NCI-H2029 (cell line): Measurements from ENCODE around the gene PDE4C.
A peak's percentile ranks its signal among the peaks of the same experiment; 100 is the strongest.

Experiments
- DNase-seq: peaks from one replicate; lab custom pipeline; 2025; lab: John Stamatoyannopoulos, UW

PDE4C gene

GRCh38 chr19:18198374-18198773, 27.9 kb downstream of the PDE4C start:
- no peak for DNase-seq

- DNase-seq = no peak
Observed at GRCh38 chr19:18197941-18198340, 28.3 kb downstream of the PDE4C start.

GRCh38 chr19:18197306-18197705, 28.9 kb downstream of the PDE4C start:
- no peak for DNase-seq

GRCh38 chr19:18196511-18196845, 29.8 kb downstream of the PDE4C start:
- no peak for DNase-seq

DNA sequence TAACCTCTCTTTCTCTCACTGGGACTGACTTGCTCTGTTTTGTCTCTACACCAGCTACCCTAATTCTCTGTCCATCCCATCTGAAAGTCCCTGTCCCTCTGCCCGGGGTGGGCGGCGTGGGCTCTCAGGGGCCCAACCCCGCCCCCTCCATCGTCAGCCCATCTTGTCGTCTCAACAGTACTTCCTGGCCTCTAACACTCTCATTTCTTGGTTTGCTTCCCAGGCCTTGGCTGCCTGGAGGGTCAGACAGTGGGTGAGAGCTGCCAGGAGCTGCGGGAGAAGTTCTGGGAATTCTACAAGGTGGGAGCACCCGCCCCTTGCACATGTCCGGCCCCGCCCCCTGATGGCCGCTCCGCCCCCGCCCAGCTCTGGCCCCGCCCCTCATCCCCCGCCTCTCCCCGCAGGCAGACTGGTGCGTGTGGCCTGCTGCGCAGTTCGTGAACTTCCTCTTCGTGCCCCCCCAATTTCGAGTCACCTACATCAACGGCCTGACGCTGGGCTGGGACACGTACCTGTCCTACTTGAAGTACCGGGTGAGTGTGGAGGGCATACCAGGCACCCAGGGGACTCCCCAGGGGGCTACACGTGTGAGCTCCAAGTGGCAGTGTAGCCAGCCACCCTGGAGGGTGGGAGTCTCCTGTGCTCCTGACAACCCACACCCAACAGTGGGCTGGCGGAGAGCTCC, 31.5 kb downstream of the PDE4C start:
- DNase-seq = no peak

- no peak for DNase-seq
Observed at GRCh38 chr19:18194181-18194530, 32.1 kb downstream of the PDE4C start.

- DNase-seq = no peak
Observed at GRCh38 chr19:18193388-18194180, 32.7 kb downstream of the PDE4C start.

DNA sequence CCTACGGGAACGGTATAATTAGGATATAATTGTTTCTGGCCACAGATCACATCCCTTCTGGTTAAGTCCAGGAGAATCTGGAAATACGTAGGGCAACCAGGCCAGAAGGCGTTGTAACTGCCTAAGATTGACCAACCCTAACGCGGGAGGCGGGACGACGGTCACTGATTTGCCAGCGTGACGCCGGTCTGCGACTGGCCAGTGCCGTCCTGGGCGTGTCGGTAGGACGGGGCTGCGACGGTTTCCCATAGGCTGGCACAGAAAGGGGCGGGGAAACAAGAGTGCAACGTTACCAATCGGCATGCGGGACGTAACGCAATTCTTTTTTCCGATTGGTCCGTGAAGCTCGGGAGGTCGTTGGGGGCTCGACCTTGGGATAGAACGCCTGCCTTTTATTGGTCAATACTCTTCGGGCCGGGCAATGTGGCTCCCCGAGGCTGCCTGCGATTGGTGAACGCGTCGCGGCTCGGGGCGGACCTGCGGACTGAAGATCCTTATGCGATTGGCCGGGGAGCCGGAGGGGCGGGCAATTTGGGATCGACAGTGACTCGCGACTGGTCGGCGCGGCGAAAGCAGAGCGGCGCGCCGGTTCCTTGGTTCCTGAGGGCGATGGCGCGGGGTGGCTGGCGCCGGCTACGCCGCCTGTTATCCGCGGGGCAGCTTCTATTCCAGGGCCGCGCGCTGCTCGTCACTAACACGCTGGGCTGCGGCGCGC, 33.4 kb downstream of the PDE4C start, which contains the start of gene MPV17L2:
Gene MPV17L2 (plus strand): TSS at position 546 of the 715 bp plus-strand sequence. CDS start 64 bp downstream, at position 610.
- DNase-seq = peak; percentile 99

GRCh38 chr19:18191640-18192062, 34.6 kb downstream of the PDE4C start:
- no peak for DNase-seq

DNA sequence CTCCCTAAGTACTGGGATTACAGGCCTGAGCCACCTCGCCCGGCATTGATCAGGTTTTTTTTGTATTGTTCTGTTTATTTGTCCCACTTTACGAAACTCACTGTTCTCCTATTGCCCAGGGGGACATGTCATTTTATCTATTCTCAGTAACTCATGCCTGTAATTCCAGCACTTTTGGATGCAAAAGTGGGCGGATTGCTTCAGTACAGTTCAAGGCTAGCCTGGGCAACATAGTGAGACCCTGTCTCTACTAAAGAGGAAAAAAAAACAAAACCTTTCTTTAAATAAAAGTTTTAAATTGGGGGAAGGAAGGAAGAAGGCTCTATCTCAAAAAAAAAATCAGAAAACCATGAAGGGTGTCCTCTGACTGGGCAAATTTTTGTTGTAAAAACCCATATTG, 36.0 kb downstream of the PDE4C start:
- no peak for DNase-seq

GRCh38 chr19:18185538-18185937, 40.7 kb downstream of the PDE4C start:
- DNase-seq = no peak

DNA sequence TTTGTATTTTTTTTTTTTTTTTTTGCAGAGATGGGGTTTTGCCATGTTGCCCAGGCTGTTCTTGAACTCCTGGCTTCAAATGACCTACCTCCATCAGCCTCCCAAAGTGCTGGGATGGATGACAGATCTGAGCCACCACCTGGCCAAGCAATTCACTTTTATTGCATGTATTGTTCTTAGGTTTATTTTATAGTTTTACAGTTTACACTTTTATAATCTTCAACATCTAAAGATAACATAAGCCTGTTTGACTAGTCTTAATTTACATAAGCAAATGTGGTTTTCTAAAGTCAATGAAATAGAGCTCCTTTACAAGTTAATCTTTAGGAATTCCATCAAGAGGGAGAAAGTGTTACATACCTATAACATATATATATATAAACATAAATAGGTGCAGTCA, 42.7 kb downstream of the PDE4C start:
- DNase-seq = no peak

GRCh38 chr19:18179957-18180356, 46.3 kb downstream of the PDE4C start:
- DNase-seq = no peak

- DNase-seq = no peak
Observed at GRCh38 chr19:18176367-18177310, 49.6 kb downstream of the PDE4C start.

DNA sequence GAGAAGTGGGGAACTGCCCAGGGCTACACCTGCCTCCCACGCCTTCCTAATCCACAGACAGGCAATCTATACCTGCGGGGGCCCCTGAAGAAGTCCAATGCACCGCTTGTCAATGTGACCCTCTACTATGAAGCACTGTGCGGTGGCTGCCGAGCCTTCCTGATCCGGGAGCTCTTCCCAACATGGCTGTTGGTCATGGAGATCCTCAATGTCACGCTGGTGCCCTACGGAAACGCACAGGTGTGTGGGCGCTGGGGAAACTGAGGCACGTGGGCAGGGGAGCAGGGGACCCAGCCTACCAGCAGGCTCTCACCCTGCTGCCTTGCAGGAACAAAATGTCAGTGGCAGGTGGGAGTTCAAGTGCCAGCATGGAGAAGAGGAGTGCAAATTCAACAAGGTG, 51.3 kb downstream of the PDE4C start:
- DNase-seq = no peak
